Hematopoietic multipotent progenitor cell treated with erythropoietin and hydrocortisone succinate and interleukin-3 and kit ligand, for 8 days (in vitro differentiated cells): ENCODE results near the gene TOR1B.
"Not testable (repeated sequence)": the region's sequence is repeated elsewhere in the genome, so short reads cannot be mapped to it uniquely, and the experiment has no call there.

Source experiments
- DNase-seq: peaks from one replicate; pipeline ENCODE4 v3.0.0-alpha.2; 2015

TOR1B gene

DNA sequence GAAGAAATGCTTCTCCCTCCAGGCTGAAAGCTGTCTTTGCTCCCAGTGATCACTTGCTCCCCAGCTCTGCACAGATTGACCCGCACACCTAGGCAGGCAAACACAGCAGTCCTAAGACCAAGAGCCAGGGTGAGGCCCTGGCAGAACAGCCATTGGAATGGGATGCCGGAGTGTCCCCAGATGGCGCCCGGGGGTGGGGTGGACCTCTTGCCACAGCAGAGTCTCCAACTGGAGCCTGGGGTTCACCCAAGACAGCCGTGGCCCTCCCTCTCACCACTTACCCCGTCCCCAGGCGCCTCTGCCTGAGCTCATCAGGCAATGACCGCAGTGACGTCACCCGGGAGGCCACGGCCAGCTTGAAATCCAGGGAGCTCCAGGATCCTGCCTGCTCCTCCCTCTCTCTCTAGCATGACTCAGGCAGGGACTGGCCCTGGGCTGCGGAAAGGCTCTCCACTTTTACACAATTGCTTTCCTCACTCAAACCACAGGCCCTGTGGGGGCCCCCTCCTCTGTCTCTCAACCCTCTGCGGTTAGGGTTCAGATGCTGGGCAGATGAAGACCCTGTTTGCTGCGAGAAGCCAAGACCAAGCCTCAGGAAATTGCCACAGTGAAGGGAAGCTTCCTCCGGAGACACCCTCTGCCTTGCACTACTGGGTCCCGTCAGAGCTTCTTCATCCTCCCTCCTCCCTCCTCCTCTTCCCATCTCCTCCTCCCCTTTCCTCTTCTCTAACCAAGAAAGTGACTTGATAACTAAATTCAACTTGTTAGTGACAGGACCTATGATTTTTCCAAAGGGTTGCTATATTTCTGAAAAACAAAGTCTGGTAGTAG lies 25.8 kb upstream of the TOR1B start:
- peak; percentile 55 for DNase-seq

- no peak for DNase-seq
Measured at GRCh38 chr9:129777769-129778130, 25.2 kb upstream of the TOR1B start.

DNA sequence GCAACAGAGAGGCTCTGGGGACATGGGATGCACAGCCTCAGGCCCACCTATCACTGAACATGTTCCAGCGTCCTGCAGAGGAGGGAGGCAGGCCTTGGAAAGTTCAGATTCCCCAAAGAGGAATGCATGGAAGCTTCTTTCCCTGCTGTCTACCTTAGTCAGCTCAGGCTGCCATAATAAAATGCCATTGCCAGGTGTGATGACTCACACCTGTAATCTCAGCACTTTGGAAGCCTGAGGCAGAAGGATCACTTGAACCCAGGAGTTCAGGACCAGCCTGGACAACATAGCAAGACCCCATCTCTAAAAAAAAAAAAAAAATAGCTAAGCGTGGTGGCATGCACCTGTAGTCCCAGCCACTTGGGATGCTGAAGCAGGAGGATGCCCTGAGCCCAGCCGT lies 24.5 kb upstream of the TOR1B start:
- DNase-seq, result no peak

DNA sequence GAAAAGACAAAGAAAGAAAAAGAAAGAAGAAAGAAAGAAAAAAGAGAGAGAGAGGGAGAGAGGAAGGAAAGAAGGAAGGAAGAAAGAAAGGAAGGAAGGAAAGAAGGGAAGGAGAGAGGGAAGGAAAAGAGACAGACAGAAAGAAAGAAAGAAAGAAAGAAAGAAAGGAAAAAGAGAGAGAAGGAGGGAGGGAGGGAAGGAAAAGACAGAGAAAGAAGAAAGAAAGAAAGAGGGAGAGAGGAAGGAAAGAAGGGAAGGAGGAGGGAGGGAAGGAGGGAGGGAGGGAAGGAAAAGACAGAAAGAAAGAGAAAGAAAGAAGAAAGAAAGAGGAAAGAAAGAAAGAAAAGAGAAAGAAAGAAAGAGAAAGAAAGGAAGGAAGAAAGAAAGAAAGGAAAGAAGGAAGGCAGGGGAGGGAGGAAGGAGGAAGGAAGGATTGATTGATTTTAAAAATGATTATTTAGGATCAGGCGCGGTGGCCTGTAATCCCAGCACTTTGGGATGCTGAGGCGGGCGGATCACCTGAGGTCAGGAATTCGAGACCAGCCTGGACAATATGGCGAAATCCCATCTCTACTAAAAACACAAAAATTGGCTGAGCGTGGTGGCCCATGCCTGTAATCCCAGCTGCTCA lies 23.3 kb upstream of the TOR1B start:
- no peak for DNase-seq

GRCh38 chr9:129781131-129781530 lies 21.9 kb upstream of the TOR1B start:
- DNase-seq, result no peak

GRCh38 chr9:129781981-129782380 lies 21.0 kb upstream of the TOR1B start:
- no peak for DNase-seq

DNA sequence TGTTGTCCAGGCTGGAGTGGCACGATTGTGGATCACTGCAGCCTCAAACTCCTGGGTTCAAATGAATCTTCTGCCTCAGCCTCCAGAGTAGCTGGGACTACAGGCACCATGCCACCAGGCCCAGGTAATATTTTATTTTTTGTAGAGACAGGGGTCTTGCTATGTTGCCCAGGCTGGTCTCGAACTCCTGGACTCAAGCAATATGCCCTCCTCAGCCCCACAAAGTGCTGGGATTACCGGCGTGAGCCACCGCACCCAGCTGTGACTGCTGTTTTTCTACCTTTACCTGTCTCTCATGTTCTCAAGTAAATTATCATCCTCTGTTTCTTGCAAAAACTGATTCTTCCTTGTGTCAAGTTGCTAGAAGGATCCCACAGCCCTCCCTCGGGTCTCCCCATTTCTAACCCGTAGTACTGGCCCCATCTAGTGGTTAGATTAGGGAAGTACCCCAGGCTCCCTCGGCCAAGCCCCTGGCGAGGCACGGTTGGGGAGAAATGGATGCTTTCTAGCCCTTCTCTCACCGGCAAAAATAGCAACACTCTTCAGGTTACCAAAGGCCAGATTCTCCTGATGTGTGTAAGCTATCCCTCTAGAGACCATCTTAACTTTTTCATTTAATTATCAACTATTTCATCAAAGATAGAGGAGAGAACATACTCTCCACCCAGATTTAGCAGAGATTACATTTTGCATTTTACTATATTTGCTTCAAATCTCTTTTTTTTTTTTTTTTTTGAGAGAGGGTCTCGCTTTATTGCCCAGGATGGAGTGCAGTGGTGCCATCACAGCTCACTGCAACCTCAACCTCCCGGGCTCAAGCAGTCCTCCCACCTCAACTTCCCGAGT lies 19.2 kb upstream of the TOR1B start:
- DNase-seq, result peak; percentile 82

DNA sequence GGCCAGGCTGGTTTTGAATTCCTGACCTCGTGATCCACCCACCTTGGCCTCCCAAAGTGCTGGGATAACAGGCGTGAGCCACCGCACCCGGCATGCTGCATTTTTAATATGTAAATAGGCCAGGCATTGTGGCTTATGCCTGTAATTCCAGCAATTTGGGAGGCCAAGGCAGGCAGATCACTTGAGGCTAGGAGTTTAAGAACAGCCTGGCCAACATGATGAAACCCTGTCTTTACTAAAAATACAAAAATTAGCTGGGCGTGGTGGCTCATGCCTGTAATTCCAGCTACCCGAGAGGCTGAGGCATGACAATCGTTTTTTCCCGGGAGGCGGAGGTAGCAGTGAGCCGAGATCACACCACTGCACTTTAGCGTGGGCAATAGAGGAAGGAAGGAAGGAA lies 18.0 kb upstream of the TOR1B start:
- DNase-seq, result not testable (repeated sequence)

- no peak for DNase-seq
Measured at GRCh38 chr9:129785866-129786265, 17.1 kb upstream of the TOR1B start.

GRCh38 chr9:129786481-129786880 lies 16.5 kb upstream of the TOR1B start:
- DNase-seq, result peak; percentile 64

GRCh38 chr9:129794549-129794948 lies 8.4 kb upstream of the TOR1B start:
- no peak for DNase-seq

DNA sequence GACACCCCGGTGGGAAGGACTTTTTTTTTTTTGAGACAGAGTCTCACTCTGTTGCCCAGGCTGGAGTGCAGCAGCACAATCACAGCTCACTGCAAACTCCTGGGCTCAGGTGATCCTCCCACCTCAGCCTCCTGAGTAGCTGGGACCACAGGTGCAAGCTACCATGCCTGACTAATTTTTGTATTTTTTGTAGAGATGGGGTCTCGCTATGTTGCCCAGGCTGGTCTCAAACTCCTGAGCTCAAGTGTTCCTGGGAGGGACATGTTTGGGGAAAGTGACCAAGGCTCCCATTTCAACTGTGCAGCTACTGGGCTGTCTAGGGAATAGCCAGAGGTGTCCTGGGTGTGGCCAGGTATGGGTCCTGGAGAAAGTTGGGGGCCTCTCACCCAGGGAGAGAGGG lies 7.0 kb upstream of the TOR1B start:
- DNase-seq, result not testable (repeated sequence)

DNA sequence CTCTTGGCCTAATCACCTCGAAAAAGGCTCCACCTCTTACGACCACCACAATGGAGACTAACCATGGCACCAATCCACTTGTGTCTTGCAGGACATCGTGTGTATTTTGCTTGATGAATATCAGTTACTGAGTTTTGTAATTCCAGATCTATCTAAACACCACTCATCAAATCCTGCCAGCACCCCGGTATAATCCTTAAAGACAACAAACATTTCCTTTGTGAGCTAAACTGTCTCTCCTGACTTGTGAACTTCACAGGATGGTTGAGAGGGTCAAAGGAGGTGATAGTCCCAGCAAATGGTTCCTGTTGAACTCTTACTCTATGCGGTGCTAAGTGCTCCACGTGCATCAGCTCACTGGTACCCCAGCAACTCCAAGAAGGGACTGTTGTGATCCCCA lies 4.0 kb upstream of the TOR1B start:
- DNase-seq, result no peak

- no peak for DNase-seq
Measured at GRCh38 chr9:129801504-129801903, 1.5 kb upstream of the TOR1B start.

- DNase-seq, result peak; percentile 72
Measured at GRCh38 chr9:129803676-129804060, 684 bp downstream of the TOR1B start.

- no peak for DNase-seq
Measured at GRCh38 chr9:129806061-129806460, 3.1 kb downstream of the TOR1B start.

DNA sequence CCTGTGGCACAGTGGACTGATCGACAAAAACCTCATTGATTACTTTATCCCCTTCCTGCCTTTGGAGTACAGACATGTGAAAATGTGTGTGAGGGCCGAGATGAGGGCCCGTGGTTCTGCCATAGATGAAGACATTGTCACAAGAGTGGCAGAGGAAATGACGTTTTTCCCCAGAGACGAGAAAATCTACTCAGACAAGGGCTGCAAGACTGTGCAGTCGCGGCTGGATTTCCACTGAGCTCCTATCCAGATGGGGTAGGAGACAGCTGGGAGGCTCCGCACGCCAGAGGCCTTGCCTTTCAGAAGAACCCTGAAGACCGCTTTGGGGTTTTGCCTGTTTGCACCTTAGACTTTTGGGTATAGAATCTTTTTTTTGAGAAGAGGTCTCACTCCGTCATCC lies 6.4 kb downstream of the TOR1B start:
- DNase-seq, result no peak

GRCh38 chr9:129810116-129810515 lies 7.1 kb downstream of the TOR1B start:
- DNase-seq, result no peak

GRCh38 chr9:129810788-129811187 lies 7.8 kb downstream of the TOR1B start:
- DNase-seq, result no peak

DNA sequence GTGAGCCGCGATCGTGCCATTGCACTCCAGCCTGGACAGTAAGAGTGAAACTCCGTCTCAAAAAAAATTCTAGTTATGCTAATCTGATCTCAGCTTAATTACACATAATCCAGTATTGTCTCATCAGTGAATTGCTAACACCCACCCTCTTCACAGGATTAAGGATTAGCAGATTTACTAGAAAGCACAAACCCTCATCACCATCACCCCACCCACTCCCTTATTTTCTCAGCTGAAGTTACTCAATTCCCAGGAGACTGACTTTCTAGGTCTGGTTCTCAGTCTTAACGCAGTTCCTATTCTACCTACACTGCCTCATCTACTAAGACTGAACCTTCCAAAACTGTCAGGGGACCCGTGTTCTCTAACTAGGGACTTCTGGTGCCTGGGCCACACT lies 9.0 kb downstream of the TOR1B start:
- DNase-seq, result no peak

- no peak for DNase-seq
Measured at GRCh38 chr9:129812385-129812784, 9.4 kb downstream of the TOR1B start.

DNA sequence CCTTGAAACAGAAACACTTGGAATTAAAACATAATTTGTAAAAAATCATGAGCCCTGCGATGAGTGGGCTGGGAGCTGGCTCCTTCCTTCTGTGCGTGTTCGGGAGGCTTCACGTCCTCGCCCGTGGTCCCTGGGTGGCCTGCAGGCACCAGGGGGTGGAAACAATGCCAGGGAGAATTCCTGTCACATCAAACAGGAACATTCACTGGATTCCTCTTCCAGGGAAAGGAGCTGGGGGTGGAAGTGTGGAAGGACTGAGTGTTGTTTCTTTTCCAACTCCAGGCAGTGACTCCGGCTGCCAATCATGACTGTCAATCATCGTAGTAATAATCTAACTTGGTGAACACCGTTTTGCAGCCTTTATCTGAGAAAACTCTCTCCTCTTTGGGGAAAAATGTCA lies 10.7 kb downstream of the TOR1B start:
- no peak for DNase-seq

- no peak for DNase-seq
Measured at GRCh38 chr9:129814432-129815223, 11.6 kb downstream of the TOR1B start.
